RKO (cell line): Measurements from ENCODE around the gene MRPL9.

ENCODE experiments used
- DNase-seq: peaks from one replicate; pipeline ENCODE4 v3.0.0-alpha.2; 2016; ENCODE audit warnings: low spot score

Gene MRPL9

DNA sequence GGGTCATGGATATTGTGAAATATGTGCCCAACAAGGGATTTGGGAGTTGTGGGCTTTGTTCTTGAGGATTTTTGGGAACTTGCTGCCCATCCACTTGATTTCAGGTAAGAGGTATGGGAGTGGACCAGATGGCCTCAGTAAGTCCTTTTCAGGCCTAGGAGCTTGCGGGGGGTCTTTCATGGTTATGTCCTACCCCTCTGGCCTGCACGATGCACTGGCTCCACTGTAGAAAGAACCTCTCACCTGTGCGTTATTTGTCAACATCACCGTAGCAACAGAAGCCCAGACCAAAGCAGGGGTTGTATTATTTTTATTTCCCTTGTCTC is 33.4 kb downstream of the MRPL9 start:
- no peak for DNase-seq

DNA sequence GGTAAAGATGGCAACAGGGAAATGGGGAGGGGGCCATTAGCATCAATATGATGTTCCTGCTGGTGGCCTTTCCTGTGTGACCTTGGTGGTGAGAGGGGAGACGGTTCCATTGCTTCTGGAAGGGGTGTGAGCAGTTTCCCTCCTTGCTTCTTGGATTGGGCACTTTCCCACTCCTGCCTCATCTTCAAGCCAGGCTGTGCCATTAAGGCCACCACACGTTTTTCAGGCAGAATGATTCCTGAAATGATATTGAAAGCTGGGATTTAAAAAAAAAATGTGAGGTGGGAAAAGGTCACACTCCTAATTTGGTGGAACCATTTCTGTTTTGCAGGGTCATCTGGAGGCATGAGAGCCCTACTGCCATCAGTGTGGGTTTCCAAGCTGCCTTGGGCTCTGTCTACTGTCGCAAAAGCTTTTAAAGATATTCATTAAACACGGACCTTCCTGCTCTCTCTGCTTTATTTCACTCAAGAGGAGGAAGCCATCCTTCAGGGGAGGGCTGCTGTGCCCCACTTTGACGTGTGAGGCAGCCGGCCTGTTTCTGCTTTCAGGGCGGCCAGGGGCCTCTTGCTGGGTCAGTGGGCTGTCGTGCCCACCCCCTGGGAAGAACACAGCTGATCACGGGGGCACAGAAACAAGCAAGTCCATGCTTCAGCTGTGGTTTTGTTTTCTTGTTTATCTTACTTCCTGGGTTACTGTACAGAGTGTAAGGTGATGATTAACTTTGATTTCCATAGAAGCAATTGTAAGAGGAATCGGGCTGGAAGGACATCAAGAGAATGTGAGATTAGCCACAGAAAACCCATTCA is 33.9 kb downstream of the MRPL9 start:
- DNase-seq = no peak

DNA sequence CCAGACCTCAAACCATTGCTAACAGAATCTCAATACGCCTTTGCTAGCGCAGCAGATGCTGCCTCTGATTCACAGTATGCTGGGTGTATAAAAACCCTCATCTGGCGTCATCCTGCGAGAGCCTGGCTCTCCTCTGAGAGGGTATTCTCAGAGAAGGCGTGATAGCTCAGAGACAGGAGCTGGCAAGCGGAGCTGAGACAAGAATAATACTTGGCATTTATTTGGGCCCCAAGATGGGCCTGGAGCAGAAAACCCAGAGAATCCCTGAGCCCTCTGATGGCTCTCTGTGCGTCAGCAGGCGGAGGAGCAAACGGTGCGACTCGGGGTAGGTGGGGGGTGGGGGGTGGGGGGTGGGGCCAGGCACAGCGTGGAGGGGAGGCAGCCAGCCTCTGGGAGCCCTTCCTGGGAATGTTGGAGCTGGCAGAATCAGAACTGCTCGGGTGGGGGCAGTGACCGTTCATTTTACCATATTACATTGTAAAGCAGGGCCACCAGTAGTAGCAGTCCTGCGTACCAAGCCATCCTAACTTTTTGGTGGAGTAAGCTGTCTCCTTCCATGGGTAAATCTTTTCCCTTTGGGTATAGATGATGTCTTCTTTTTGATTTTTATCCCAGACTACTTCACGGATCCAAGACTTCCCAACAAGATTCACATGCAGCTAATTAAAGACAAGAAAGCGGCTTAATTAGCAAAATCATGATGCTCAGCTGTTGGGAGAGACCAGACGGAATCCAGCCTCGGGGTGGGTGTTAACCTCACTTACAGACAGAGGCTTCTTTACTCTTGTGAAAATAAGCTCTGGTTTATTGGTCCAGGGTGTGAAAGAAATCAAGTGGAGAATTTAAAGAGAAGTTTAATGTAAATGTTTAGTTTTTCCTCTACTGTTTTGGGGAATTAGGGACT is 34.9 kb downstream of the MRPL9 start:
- no peak for DNase-seq

DNA sequence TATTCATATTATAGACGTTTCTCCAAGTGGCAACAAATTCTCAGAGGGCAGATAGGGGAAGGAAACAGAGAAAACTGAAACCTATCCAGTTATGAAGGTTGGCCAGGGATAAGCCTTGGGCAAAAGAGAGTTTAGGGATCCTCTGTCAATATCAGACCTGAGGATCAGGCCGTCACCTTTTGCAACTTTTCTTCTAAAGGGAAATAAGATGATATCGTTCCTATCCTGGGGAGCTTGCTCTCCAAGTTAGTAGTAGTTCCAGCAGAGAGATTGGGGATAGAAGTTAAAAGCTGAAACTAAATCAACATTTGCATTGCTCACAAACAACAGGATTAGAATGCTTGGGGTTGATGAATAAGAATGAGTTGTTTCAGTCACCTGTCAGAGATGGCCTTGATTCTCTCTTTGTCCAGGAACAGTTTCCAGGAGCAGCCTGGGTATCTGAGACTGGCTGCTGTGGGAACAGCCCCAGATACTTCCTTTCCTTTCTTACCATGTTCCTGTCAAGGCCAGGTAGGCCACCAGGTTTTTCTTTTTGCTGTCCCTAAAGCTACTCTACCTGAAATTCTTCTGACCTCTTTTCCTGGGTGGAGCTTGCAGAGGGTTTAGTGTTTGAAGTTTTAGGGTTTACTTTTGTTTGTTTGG is 39.4 kb downstream of the MRPL9 start:
- DNase-seq = no peak

DNA sequence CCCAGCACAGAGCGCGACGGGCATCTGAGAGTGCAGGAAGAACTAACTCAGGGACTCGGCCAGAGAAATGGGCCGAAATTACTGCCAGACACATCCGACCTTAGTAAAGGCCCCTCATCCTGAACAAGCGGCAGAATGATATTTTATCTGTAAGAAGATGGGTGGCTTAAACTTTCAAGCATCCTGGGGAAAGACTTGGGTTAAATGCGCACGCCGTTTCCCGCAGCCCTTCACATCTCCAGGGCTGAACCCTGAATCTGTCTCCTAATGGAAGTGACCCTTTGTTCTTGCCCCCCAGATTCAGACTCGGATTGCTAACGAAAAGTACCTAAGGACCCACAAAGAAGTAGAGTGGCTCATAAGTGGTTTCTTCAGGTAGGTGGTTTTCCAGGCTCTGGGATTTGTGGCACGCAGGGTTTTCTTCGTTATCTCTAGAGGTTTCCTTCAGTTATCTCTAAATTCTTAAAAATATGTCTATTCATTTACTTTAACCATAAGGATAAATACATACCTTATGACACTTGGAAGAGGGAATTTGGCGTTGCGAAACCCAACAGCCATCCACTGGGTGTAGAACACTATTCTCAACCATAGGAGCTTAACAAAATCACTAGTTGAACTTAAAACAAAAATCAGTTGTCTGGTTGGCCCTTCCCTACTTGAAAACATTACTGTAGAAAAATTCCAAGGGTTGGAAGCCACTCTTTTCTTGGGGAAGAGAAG is 41.3 kb downstream of the MRPL9 start:
- no peak for DNase-seq

DNA sequence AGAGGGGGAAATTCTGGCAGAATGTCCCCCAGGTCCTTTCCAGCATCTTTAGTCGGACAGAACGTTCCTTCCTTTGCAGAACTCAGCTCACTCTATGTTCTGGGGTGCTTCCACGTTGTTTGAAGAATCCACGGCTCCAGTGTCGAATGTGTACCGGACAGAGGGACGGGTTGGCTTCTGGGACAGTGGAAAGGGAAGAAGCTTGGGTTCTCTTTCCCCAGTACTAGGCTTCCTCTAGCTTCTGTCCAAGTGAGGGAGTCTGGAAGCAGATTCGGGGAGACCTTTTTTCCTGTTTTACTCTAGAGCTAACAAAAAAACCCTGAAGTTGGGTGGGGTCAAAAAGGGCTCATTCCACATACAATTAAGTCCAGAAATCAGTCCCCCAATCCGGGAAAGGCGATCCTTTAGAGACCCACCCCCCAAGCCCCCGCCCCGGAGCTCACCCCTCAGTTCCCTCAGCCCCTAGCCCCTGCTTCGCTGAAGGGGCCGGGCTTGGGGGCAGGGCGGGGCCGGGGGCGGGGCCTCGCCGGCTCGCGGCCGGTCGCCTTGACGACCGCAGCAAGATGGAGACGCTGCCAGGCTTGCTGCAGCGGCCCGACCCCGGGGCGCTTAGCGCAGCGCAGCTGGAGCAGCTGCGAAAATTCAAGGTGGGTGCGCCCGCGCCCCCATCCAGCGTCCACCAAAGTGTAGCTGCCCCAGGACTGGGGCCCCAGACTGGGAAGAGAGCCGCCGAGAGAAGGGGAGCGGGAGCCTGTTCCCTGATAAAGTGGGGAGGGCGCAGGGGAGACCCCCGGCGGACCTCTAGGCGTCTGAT is 42.1 kb downstream of the MRPL9 start, which contains the start of gene RIIAD1:
RIIAD1 (plus strand) TSS at position 549 of the 814 bp plus-strand sequence; CDS start at position 564, 15 bp downstream.
- DNase-seq = no peak

DNA sequence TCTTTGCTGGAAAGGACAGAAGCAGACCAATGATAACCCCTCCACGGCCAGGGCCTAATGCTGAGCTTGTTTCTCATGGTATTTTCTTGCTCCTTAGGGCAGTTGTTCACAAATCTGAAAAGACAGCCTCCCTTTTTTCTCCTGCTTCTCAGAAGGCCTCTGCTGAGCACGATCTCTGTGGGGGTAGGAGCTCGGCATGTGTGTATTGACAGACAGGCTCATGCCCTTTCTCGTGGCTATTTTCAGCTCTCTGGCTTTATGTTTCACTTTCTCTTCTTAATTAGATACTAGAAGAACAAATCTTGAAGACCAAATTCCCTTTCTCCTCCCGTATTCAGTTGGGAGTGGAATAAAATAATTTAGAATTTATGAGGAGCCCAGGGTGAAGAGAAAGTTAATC is 42.7 kb downstream of the MRPL9 start:
- DNase-seq = no peak

DNA sequence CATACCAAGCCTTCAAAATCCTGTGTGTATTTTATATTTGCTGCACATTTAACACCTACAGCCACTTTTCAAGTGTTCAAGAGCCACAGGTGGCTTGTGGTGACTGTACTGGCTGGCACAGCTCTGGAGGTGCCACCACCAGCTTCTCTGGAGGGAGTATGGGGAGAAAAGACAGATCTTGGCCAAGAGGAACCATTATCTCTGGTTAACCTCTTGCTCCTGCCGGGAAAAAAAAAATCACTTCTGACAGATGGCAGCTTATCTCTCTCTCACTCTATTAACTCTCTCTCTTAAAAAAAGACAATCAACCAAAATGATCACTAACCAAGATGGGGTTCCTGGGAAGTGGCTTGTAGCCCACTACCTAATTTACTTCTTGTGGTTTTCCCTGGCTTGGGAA is 43.2 kb downstream of the MRPL9 start:
- DNase-seq = no peak

DNA sequence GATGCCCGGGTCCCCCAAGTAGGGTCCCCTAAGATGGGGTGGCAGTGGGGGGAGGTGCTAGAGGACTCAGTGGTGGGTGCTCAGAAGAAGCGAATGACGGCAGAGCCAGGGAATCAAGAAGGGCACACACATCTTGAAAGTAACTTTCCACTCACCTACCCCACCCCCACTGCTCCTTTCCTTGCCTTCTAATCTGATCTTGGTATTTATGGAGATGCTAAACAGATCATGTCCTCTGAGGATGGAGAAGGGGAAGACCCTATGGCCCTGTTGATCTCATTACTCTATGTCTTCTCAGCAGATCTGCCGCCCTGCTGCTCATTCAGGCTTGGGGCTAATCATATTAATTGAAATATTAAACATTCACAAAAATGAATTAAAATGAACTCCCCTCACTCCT is 44.6 kb downstream of the MRPL9 start:
- DNase-seq = no peak

DNA sequence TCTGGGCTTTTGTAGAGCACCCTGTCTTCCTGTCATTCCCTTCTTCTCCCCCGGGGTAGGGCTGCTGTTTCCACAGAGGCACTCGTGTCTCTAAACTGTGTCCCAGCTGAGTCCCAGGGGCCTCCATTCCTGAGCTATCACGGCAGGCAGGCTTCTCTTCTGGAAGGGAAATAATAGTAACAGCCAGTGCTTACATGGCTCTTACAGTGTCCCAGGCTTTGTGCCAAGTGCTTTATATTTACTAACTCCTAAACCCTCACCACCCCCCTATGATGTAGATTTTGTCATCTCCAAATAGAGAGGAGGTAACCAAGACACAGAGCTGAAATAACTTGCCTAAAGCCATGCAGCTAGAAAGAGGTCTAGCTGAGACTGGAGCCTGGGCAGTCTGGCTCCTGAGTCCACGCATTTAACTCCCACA is 45.3 kb downstream of the MRPL9 start:
- DNase-seq = no peak

DNA sequence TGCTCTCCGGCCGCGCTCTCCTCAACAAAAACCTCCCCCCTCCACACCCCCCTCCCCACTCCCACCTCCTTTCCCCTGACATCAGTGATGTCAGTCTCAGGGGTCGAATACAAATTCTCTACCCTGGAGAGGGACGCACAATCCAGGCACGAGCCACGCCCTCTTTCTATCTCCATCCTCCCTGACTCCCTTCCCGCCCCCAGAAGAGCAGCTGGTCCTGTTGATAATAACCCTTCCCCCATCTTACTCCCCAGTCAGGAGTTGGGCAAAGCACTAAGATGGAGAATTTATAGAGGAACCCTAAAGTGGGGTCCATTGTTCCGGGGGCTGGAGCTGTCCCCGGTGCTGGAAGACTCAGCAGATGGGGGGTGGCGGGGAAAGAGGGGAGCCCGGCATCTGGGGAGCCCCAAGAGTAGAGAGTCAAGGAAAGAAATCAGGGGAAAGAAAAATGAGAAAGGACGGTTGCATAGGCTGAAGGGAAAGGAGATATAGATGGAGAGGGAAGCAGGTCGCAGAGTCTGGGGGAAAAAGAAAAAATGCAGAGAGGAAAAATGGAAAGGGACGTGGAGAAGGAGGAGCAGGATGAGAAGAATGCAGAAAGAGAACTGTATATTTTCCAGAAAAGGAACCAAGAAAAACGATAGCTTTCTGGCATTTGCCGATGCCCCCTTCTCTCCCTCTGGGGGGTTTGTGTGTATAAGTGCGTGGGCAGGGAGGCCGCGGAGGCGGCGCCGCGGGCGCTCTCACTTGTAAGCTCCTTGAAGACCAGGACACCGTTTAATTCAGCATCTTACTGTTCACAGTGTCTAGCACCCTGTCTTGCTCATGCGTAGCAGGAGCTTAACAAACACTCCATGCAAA is 46.3 kb downstream of the MRPL9 start, which contains the start of gene CELF3:
CELF3 (minus strand) TSS at position 33 of the 861 bp plus-strand sequence. CDS start 783 bp downstream, outside the sequence.
- no peak for DNase-seq

DNA sequence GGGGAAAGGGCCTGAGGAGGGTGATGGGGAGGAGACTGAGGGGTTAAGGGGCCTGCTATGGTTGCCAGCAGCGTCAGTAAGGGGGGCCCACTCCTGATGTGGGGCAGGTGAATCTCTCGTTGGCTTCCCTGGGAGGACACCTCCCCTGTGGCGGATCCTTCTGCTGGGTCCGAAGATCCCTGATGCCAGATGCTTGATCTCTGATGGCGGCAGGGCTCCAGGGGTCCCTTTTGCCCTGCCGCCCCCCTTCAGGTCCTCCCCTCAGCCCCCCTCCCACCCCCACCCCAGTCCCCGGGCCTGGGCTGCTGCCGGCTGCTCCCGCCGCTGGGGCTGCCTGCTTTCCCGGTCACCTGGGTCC is 46.9 kb downstream of the MRPL9 start:
- DNase-seq = no peak

DNA sequence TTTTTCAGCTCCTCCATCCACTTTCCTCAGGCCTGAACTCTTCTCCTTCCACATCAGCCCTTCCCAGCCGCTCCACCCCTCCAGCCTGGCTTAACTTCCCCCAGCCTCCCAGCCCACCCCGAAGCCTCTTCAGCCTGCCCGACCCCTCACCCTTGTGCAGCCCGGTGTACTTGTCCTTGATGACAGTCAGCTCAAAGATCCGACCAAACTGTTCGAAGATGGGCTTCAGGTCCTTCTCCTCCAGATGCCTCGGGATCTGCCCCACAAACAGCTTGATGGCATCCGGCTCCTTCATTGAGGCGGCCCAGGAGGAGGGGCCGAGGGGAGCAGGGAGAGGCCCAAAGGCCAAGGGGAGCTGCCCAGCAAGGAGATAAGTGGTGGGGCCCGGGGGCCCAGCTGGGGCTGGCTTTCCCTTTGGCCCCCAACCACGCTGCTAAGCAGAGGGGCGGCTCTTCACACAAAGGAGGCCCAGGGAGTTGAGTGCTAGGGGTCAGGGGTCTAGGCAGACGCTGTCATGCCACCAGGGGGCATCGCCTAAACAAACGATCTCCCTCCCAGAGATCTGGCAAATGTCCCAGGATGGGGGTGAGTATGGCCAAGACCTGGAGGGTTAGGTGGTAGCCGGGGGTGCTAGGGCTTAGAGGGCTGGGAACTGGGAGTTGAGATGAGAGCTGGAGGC is 47.4 kb downstream of the MRPL9 start:
- no peak for DNase-seq

DNA sequence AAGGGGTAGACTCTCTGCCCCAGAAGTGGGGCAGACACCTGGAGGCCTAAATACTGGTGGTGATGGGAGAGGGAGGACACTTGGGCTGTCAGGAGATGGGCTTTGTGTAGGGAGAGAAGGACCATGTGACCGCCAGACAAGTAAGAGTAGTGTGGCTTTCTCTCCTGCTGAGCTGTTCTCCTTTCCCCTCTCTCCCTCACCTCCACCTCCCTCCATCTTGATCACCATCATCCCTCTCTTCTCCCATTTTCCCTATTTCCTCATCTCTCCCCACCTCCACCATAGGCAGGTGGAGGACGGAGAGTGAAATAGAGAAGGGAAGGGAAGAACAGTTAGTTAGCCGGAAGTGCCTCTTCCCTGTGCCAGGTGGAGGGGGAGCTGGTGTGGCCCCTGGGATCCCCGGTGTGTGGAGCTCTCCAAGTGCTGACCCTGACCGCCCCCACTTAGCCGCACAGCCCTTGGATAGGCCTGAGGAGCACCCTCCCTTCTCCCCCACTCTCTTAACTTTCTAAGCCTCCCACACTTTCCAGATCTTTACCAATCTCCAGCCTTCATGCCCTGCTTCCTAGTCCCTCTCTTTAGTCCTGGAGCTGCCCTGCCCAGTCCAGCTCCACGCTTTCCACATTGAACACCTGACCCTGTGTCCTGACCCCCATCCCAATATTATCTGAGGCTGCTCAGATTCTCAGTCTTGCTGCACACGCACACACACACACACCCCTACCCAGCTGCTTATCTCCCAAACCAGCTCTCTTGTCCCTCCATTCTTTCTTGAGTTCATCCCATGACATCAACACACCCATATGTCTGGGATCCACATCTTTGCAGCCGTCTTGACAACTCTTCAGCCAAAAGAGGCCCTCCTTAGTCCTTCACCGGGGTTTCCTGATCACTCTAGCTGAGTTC is 48.2 kb downstream of the MRPL9 start:
- DNase-seq = no peak

DNA sequence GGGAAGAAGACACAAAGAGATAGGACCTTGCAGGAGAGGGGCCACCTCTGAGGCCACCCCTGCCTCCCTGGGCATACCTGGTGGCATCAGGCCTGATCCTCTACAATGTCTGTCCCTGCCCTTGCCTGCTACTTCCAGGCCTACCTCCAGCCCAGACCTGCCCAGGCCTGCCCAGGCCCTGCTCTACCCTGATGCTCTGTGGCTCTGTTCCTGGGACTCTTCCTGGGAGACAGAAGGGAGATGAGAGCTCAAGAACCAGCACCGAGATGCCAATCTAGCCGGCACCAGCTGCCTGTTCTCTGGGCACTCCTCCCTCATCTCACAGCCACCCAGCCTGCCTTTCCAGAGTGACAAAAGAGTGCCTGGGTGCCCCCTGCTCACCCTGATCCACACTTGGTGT is 49.4 kb downstream of the MRPL9 start:
- no peak for DNase-seq

DNA sequence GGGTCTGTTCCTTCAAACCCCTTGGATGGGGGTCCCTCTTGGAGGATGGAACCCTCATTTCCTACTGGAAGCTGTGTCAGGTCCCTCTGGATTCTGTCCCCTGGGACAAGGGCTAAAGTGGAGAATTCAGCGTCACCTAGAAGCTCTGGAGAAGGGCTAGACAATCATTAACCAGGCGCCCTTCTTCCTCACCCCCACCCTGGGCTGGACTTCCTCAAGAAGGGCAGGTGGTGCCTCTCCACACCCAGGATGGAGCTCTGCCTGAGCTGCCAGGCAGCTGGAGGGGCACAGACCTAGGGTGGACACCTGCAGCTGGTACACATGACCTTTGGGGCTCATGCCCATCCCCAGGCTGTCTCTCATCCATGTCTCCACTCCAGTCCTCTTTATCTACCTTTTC is 50.3 kb downstream of the MRPL9 start:
- DNase-seq = no peak

DNA sequence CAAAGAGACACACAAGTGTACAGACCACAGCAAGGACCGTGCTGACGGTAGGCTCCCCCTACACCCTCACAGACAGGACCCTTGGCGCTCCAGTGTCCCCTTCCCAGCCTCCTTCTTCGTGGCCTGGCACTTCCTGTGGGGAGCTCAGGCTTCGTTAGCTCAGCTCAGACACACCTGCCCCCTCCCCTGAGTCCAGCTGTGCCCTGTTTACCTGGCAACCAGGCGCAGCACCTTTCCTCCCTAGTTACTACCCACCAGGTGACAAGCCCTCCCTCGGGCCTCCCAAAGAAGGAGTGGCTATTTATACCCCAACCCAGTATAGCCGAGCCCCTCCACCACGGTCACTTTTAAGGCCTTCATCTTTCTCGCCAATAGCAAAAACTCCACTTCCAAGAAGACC is 51.3 kb downstream of the MRPL9 start:
- DNase-seq = no peak

DNA sequence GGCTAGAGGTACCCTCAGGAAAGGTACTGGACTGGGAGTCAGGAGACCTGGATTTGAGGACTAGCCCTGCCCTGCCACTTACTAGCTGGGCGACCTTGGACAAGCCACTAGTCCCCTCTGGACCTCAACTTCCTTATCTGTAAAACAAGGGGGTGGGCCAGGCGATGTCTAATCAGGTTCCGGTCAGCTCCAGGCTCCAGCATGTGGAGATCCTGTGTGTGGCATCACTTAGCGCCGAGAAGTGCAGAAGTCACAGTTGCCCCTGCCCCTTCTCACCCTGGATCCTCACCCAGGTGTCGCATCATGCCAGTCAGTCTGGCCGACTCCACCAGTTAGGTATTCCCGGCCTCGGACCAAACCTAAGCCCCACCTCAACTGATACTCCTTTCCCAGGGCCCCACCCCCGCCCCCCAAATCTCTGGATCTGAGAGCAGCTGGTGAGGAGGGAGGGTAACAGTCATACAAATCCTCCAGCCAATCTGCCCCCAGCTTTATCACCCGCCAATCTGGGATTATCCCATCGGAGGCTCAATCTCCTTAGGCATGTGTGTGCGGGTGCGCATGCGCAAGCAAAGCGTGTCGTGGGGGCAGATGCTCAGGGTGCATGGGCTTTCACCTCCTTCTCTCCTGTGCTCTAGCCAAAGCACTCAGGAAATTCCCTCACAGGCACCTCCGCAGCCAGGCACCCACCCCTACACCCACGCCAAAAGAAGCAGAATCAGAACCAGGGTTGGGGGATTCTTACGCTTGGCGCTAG is 52.1 kb downstream of the MRPL9 start:
- no peak for DNase-seq
